H54 (cell line): ENCODE results near the gene SIRT7.
"Not testable (repeated sequence)": the region's sequence is repeated elsewhere in the genome, so short reads cannot be mapped to it uniquely, and the experiment has no call there.

Experiments
- DNase-seq: peaks from one replicate; pipeline ENCODE4 v3.0.0; 2011; ENCODE audit warnings: low spot score, mixed read lengths; ENCODE audit not compliant: insufficient read length
- FAIRE-seq: peaks from 3 replicates; lab custom pipeline; 2011; peaks lifted over from hg19 to GRCh38; lab: Jason Lieb, UNC
- POLR2A ChIP-seq: IDR thresholded peaks from 2 replicates; pipeline ENCODE4 v1.6.1; 2011; ENCODE audit warnings: low read depth, mild to moderate bottlenecking, low read length

Gene SIRT7

DNA sequence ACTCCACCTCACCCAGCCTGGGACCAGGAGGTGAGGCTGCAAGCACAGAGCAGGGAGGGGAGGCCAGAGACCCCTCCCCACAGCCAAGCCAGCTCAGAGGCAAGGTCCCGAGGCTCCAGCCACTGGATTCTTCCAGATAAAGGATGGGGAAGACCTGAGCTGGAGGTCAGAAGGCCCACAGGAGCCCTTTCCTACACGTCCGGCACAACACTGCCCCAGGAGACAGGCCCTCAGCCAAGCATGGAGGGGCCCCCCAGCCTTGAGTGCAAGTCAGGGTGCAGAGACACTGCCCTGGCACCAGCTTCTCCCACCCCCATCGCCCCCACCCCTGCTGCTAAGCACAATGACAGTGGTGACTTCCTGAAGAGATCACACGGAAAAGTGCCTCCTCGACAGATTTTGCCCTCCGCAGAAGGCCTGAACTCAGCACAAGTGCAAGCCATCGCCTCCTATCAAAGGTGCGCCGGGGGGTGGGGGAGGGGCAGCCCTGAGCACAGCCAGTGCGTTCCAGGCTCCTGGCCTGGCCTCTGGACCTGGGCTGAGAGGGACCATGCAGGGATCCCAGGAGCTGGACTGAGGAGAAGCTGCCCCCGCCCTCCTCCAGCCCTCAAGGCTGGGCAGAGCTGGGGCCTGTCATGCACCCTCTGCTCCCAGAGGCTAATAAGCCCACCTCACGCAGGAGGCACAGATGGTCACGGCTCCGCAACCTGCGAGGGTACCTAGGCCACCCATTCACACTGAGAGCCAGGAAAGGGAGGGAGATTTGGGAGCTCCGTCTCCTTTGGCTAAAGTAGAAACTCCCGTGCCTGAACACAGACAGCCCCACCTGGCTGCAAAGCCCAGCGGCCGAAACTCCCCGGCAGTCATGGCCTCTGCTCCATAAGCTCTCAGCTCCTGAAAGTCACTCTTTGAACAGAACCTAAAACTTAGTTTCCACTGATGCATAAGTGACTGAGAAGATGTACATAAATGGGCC lies 6.9 kb upstream of the SIRT7 start:
- FAIRE-seq (no peak), DNase-seq (no peak)
- TF ChIP-seq POLR2A, result no peak

DNA sequence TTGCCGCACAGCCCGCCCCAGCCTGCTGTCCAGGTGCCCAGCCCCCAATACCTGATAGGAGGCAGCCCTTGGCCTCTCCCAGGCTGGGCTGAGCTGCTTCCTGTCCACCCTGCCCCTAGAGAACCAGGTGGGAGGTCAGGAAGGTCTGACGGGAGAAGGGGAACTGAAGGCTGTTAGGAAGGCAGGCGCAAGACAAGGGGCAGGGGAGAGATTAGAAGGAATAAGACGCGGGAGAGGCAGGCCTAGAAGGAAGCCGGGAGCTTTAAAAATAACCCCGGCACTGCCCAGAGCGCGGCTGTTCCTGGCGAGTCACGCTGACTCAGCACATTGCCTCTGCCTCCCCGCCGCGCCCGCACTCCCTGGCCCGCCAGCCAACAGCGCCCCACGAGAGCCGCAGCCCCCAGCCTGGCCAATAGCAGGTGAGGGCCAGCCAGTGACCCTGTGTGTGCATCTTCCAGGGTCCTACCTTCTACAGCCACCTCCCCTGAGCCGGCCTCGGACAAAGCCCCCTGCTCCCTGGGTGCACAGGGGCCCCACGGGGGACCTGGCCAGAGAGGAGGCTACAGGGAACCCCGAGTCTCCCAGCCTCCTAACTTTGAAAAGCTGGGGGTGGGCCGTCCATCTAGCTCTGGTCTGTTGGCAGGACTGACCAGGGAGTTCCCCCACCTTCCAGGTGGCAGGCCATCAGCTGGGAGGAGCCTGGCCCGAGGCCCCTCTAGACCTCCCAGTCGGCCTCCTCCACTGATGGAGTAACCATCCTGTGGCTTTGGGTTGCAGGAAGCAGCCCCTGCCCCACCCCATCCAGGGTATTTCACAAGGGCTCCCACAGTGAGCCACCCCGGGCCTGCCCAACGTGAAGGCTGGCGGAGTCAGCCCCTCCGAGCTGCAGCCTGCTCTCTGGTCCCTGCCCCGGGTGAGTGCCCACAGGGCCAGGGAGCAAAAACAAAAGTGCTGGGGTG lies 5.6 kb upstream of the SIRT7 start:
- peak; percentile 96 for DNase-seq
- TF ChIP-seq POLR2A, result 0 out of 2 replicates have a peak, but pooled peaks have one; percentile 10
- no peak for FAIRE-seq

DNA sequence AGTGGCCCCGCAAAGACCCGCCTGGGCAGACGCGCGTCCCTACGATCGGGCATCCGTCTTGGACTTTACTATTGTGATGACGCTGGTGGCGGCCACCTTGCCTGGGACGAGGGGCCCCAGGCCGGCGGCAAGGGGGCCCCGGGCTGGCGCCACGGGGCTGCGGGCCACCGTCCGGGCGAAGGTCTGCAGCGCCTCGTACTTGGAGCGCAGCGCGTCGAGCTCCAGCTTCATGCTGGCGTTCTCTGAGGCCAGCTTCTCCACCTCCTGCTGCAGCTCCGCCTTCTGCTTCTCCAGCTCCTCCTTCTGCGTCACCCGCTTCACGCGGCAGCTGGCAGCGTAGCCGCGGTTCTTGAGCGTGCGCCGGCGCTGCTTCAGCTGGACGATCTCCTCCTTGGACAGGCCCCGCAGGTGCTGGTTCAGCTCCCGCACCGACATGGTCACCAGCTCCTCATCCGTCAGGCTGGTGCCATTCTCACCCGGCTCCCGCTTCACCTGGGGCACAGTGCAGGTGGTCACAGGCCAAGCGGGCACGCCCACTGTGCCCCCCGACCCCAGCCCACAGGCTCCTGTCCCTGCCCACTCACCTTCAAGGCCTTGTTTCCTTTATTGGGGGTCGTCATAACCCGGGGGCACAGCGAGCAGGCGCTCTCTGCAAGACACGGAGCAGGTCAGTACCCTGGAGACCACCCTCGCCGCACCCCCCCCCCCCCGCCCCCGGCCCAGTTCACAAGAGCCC lies 4.8 kb upstream of the SIRT7 start:
- FAIRE-seq (no peak), DNase-seq (no peak)
- no peak for TF ChIP-seq POLR2A

- DNase-seq, result no peak
- TF ChIP-seq POLR2A, result no peak
- FAIRE-seq, result no peak
Measured at GRCh38 chr17:81921996-81922565, 4.1 kb upstream of the SIRT7 start.

GRCh38 chr17:81921537-81921862 lies 3.5 kb upstream of the SIRT7 start:
- no peak for FAIRE-seq

DNA sequence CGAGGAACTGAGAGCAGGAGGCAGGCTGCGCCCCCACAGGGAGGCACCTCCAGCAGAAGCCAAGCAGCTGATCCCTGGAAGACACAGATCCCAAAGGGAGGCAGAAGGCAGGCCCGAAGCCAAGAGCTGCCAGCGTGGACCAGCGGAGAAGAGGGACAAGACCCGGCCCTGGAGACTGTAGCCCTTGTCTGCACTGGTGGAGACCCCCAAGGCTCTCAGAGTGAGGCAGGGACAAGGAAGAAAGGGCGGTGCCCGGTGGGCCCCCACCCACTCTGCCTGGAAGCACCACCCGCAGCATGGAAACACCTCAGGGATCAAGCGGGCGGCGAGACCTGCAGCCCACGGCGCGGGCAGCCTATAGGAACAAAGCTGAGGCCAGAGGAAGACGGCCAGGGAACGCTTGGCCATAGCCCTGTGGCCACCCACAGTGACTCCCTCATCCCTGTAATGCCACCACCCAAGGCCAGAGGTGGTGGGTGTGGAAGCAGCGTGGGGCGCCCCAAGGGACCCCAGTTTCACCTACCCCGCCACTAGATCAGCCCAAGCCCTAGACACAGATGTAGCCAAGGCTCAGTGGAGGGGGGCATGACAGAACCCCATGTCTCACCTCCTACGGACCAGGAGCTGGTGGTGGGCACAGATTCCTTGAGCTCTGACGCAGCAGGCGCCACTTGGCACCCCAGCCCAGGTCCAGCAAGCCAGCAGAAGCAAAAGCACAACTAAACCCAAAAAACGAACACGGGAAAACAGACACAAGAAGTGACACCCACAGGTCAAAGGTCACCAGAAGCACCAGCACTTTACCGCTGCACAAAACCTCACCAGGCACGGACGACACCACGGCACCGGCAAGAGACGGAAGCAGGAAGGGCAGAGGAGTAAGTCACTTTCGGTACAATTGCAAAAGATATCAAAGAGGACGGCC lies 2.9 kb upstream of the SIRT7 start:
- DNase-seq (no peak), FAIRE-seq (no peak)

More at GRCh38 chr17:81921537-81921862, 3.5 kb upstream of the SIRT7 start:
- DNase-seq, result no peak
- TF ChIP-seq POLR2A, result no peak

GRCh38 chr17:81918832-81919545 lies 1.0 kb upstream of the SIRT7 start:
- no peak for TF ChIP-seq POLR2A
- DNase-seq (no peak), FAIRE-seq (no peak)

More for the DNA sequence above, 2.9 kb upstream of the SIRT7 start:
- no peak for TF ChIP-seq POLR2A

- DNase-seq, FAIRE-seq: not testable (repeated sequence)
Measured at GRCh38 chr17:81918333-81918669, 325 bp upstream of the SIRT7 start.

DNA sequence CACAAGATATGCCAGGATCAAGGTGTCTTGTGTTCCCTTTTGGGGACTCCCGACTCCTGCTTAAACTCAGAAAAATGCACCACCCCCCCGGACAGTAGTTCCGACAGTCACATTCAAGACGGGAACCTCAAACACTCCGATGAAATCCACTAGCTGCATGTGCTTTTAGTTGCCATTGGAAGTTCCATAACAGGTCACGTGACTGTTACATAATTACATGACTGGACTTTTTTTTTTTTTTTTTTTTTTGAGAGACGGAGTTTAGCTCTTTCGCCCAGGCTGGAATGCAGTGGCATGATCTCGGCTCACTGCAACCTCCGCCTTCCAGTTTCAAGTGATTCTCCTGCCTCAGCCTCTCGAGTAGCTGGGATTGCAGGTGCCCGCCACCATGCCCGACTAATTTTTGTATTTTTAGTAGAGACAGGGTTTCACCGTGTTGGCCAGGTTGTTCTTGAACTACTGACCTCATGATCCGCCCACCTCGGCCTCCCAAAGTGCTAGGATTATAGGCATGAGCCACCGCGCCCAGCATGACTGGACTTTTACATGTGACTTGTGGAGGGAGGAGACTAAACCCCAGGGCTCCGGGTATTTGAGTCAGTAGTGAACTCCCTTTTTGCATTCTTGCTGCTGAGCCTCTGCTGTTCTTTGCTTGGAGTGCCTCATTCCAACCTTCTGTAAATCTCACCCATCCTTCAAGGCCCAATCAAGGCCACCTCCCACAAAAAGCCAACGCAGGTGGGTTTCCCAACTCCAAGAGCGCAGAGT lies 1.6 kb downstream of the SIRT7 start:
- TF ChIP-seq POLR2A, result peak; percentile 49; the same call in 1 of the 2 replicates
- no peak for FAIRE-seq
- DNase-seq, result peak; percentile 96

GRCh38 chr17:81915331-81915730 lies 2.6 kb downstream of the SIRT7 start:
- DNase-seq, result no peak
- no peak for TF ChIP-seq POLR2A

More at GRCh38 chr17:81915331-81915730, 2.6 kb downstream of the SIRT7 start:
- FAIRE-seq, result no peak
